ENCODE results near the gene SBF2.

DNA sequence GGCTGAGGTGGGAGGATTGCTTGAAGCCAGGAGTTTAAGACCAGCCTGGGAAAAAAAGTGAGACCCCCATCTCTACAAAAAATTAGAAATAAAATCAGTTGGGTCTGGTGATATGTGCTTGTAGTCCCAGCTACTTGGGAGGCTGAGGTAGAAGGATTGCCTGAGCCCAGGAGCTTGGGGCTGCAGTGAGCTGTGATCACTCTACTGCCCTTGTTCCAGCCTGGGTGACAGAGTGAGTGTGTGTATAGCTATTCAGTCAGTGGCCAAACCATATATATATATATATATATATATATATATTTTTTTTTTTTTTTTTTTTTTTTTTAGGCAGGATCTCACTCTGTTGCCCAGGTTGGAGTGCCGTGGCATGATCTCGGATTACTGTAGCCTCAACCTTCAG, 35.3 kb upstream of the SBF2 start:
- TF ChIP-seq, protein P1, sequence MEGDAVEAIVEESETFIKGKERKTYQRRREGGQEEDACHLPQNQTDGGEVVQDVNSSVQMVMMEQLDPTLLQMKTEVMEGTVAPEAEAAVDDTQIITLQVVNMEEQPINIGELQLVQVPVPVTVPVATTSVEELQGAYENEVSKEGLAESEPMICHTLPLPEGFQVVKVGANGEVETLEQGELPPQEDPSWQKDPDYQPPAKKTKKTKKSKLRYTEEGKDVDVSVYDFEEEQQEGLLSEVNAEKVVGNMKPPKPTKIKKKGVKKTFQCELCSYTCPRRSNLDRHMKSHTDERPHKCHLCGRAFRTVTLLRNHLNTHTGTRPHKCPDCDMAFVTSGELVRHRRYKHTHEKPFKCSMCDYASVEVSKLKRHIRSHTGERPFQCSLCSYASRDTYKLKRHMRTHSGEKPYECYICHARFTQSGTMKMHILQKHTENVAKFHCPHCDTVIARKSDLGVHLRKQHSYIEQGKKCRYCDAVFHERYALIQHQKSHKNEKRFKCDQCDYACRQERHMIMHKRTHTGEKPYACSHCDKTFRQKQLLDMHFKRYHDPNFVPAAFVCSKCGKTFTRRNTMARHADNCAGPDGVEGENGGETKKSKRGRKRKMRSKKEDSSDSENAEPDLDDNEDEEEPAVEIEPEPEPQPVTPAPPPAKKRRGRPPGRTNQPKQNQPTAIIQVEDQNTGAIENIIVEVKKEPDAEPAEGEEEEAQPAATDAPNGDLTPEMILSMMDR (IDR thresholded peaks at IDR 0.05), result no peak
- TF ChIP-seq POLR2A (IDR thresholded peaks at IDR 0.05), result no peak

Measured in lower leg skin (tissue), 3 donors.